Stimulated activated CD4-positive, alpha-beta T cell treated with anti-CD3 and anti-CD28 coated beads, Interleukin-12 subunit alpha, Interleukin-12 subunit beta, amount 100 ng/mL, for 24 hours (primary cell): ENCODE results near the gene LRRC25.

Source experiments
- DNase-seq, 2 experiments: peaks; one replicate each; pipeline ENCODE4 v3.0.0-alpha.2; 2020; ENCODE audit warnings: low read depth in 2 of 2

LRRC25 gene

GRCh38 chr19:18348171-18348570, 49.3 kb downstream of the LRRC25 start:
- DNase-seq: no peak

DNA sequence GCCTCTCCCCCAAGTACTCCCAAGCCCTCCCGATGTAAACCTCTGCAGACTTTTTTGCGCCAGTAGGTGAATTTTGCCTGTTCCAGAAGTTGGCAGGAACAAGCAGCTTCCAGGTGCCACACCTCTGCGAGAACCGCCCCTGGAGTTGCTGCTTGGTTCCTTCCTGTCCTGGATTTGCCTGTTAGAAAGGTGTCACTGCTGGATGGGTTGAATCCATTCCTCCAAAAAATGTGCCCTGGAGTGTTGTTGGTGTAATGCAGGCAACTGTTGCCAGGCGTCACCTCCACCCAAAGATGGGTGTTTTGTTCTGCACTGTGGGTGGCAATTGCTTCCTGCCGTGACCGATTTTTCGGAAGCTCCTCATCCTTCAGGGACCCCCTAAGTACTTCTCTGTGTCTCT, 51.3 kb downstream of the LRRC25 start:
- DNase-seq: no peak

- no peak for DNase-seq
Measured at GRCh38 chr19:18345296-18345695, 52.1 kb downstream of the LRRC25 start.

- no peak for DNase-seq
Measured at GRCh38 chr19:18344582-18344950, 52.9 kb downstream of the LRRC25 start.

GRCh38 chr19:18342090-18342632, 55.3 kb downstream of the LRRC25 start:
- DNase-seq: no peak
